Endothelial cell of umbilical vein (primary cell): ENCODE results near the gene ZNF775.

Experiments
- EZH2 ChIP-seq: IDR thresholded peaks from 2 replicates; pipeline ENCODE4 v1.6.1; 2012; ENCODE audit warnings: borderline replicate concordance, low read depth, mild to moderate bottlenecking, moderate library complexity, low read length, inconsistent platforms; ENCODE audit not compliant: severe bottlenecking
- FOS ChIP-seq: IDR thresholded peaks from 2 replicates; pipeline ENCODE4 v1.6.1; 2011; ENCODE audit warnings: mild to moderate bottlenecking, low read length, moderate library complexity, borderline replicate concordance; ENCODE audit not compliant: insufficient read depth
- GATA2 ChIP-seq: IDR thresholded peaks from 2 replicates; pipeline ENCODE4 v1.7.0; 2011; ENCODE audit warnings: low read depth, mild to moderate bottlenecking, moderate library complexity, mixed read lengths, low read length; ENCODE audit not compliant: insufficient read length, insufficient read depth
- JUN ChIP-seq: IDR thresholded peaks from 2 replicates; pipeline ENCODE4 v1.6.1; 2011; ENCODE audit warnings: borderline replicate concordance, low read depth; ENCODE audit not compliant: insufficient read length, insufficient read depth
- MAX ChIP-seq: IDR thresholded peaks from 2 replicates; pipeline ENCODE4 v1.6.1; 2011; ENCODE audit not compliant: insufficient read depth, insufficient read length
- MYC ChIP-seq: IDR thresholded peaks from one replicate; pipeline ENCODE4 v1.6.1; 2011; ENCODE audit warnings: mild to moderate bottlenecking, low read depth, low read length
- POLR2A ChIP-seq: IDR thresholded peaks from 2 replicates; pipeline ENCODE4 v1.6.1; 2012; ENCODE audit warnings: low read depth, mild to moderate bottlenecking, control low read depth, low read length
- POLR2AphosphoS5 ChIP-seq: IDR thresholded peaks from 2 replicates; pipeline ENCODE4 v1.6.1; 2012; ENCODE audit warnings: low read depth, mild to moderate bottlenecking, control low read depth, low read length, moderate library complexity; ENCODE audit not compliant: insufficient read depth
- TF ChIP-seq, protein P1 (sequence below), 2 donors: IDR thresholded peaks; 1 replicate in 1 of 2; 2 replicates in 1 of 2; pipeline ENCODE4 v1.5.1; 2011; ENCODE audit warnings: low read length in 2 of 2, mild to moderate bottlenecking in 2 of 2, moderate library complexity in 2 of 2, control low read depth in 1 of 2, inconsistent platforms in 1 of 2, low read depth in 1 of 2; ENCODE audit not compliant: insufficient read depth in 1 of 2; ENCODE audit errors: extremely low read depth in 1 of 2

DNA sequence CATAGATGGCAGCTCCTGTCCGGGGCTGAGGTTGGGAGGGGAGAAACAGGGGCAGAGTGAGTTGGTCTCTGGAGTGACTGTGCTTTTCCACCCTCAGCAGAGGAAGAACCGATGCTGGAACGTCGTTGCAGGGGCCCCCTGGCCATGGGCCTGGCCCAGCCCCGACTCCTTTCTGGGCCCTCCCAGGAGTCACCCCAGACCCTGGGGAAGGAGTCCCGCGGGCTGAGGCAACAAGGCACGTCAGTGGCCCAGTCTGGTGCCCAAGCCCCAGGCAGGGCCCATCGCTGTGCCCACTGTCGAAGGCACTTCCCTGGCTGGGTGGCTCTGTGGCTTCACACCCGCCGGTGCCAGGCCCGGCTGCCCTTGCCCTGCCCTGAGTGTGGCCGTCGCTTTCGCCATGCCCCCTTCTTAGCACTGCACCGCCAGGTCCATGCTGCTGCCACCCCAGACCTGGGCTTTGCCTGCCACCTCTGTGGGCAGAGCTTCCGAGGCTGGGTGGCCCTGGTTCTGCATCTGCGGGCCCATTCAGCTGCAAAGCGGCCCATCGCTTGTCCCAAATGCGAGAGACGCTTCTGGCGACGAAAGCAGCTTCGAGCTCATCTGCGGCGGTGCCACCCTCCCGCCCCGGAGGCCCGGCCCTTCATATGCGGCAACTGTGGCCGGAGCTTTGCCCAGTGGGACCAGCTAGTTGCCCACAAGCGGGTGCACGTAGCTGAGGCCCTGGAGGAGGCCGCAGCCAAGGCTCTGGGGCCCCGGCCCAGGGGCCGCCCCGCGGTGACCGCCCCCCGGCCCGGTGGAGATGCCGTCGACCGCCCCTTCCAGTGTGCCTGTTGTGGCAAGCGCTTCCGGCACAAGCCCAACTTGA lies 7.8 kb upstream of the ZNF775 start:
- TF ChIP-seq, protein P1, sequence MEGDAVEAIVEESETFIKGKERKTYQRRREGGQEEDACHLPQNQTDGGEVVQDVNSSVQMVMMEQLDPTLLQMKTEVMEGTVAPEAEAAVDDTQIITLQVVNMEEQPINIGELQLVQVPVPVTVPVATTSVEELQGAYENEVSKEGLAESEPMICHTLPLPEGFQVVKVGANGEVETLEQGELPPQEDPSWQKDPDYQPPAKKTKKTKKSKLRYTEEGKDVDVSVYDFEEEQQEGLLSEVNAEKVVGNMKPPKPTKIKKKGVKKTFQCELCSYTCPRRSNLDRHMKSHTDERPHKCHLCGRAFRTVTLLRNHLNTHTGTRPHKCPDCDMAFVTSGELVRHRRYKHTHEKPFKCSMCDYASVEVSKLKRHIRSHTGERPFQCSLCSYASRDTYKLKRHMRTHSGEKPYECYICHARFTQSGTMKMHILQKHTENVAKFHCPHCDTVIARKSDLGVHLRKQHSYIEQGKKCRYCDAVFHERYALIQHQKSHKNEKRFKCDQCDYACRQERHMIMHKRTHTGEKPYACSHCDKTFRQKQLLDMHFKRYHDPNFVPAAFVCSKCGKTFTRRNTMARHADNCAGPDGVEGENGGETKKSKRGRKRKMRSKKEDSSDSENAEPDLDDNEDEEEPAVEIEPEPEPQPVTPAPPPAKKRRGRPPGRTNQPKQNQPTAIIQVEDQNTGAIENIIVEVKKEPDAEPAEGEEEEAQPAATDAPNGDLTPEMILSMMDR (IDR thresholded peaks at IDR 0.05; ENCODE audit: extremely low read depth in 1 of 2, insufficient read depth in 1 of 2, low read depth in 1 of 2, low read length in 2 of 2): no peak
- TF ChIP-seq POLR2A (no peak), EZH2 (no peak), POLR2AphosphoS5 (no peak), JUN (no peak), FOS (no peak), MAX (no peak), MYC (no peak), GATA2 (no peak)
